ENCODE data around the gene TAF4. TPM values are rescaled to one million over a fixed set of nuclear protein-coding genes. Genes with fewer than 3 reads are reported as not detected.

TAF4 gene
- total and polyA plus RNA-seq, 2 of the 13 experiments (the other 11 are each of a cell fraction or from before 2014, with no cell fraction given), result 5.9 to 12.0 TPM

DNA sequence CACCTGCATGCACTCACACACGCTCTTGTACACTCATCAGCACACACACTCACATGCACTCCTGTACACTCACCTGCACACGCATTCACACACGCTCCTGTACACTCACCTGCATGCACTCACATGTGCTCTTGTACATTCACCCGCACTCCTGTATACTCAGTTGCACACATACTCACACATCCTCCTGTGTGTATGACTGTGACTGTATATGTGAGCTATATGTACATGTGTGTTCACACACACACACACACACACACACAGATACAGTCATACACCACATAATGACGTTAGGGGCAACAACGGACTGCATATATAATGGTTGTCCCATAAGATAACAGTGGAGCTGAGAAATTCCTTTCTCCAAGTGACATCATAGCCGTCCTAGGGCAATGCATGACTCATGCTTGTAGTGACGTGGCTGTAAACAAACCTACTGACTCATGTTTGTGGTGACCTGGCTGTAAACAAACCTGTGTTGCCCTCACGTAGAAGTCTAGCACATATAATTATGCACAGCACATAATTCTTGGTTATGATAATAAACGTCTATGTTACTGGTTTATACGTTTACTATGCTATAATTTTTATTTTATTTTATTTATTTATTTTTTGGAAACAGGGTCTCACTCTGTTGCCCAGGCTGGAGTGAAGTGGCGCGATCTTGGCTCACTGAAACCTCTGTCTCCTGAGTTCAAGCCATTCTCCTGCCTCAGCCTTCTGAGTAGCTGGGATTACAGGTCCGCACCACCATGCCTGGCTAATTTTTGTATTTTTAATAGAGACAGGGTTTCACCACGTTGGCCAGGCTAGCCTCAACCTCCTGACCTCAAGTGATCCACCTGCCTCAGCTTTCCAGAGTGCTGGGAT, 22.8 kb upstream of the TAF4 start (continued):
- peak; percentile 99 for TF ChIP-seq CREB1 (IDR thresholded peaks at IDR 0.05)
- TF ChIP-seq CREB1 (CRISPR knock-in tag; IDR thresholded peaks at IDR 0.05), result peak; percentile 96
- TF ChIP-seq ZNF674 (CRISPR knock-in tag; IDR thresholded peaks at IDR 0.05; ENCODE audit: low read depth), result no peak
- TF ChIP-seq CBX1 (IDR thresholded peaks at IDR 0.05; ENCODE audit: low read depth), result no peak
- TF ChIP-seq JUN (CRISPR knock-in tag; IDR thresholded peaks at IDR 0.05), result peak; percentile 85; the same call in 1 of the 2 replicates
- TF ChIP-seq ZNF17 (CRISPR knock-in tag; IDR thresholded peaks at IDR 0.05), result no peak
- no peak for TF ChIP-seq PRMT3 (CRISPR knock-in tag; IDR thresholded peaks at IDR 0.05; ENCODE audit: borderline replicate concordance, low read depth)
- no peak for TF ChIP-seq FOXM1 (CRISPR knock-in tag; IDR thresholded peaks at IDR 0.05)
- TF ChIP-seq, protein P1, sequence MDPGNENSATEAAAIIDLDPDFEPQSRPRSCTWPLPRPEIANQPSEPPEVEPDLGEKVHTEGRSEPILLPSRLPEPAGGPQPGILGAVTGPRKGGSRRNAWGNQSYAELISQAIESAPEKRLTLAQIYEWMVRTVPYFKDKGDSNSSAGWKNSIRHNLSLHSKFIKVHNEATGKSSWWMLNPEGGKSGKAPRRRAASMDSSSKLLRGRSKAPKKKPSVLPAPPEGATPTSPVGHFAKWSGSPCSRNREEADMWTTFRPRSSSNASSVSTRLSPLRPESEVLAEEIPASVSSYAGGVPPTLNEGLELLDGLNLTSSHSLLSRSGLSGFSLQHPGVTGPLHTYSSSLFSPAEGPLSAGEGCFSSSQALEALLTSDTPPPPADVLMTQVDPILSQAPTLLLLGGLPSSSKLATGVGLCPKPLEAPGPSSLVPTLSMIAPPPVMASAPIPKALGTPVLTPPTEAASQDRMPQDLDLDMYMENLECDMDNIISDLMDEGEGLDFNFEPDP (CRISPR knock-in tag; conservative IDR thresholded peaks at IDR 0.05), result no peak
- TF ChIP-seq NR1H2 (CRISPR knock-in tag; IDR thresholded peaks at IDR 0.05; ENCODE audit: borderline replicate concordance, low read depth), result no peak
- TF ChIP-seq, protein P2, sequence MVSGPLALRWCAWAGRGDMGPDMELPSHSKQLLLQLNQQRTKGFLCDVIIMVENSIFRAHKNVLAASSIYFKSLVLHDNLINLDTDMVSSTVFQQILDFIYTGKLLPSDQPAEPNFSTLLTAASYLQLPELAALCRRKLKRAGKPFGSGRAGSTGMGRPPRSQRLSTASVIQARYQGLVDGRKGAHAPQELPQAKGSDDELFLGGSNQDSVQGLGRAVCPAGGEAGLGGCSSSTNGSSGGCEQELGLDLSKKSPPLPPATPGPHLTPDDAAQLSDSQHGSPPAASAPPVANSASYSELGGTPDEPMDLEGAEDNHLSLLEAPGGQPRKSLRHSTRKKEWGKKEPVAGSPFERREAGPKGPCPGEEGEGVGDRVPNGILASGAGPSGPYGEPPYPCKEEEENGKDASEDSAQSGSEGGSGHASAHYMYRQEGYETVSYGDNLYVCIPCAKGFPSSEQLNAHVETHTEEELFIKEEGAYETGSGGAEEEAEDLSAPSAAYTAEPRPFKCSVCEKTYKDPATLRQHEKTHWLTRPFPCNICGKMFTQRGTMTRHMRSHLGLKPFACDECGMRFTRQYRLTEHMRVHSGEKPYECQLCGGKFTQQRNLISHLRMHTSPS (CRISPR knock-in tag; IDR thresholded peaks at IDR 0.05; ENCODE audit: low read depth), result no peak; the same call in 1 of the 2 replicates
- TF ChIP-seq HMG20A (CRISPR knock-in tag; IDR thresholded peaks at IDR 0.05; ENCODE audit: borderline replicate concordance), result no peak
- TF ChIP-seq TCF7 (IDR thresholded peaks at IDR 0.05; ENCODE audit: low read depth), result no peak
- TF ChIP-seq IRX3 (CRISPR knock-in tag; IDR thresholded peaks at IDR 0.05; ENCODE audit: borderline replicate concordance, low read depth), result no peak
- no peak for TF ChIP-seq ZNF781 (CRISPR knock-in tag; IDR thresholded peaks at IDR 0.05; ENCODE audit: borderline replicate concordance, not compliant biosample characterization)
- TF ChIP-seq ZNF782 (CRISPR knock-in tag; IDR thresholded peaks at IDR 0.05; ENCODE audit: borderline replicate concordance), result no peak
- TF ChIP-seq MED1 (CRISPR knock-in tag; IDR thresholded peaks at IDR 0.05), result peak; percentile 20; the same call in 1 of the 2 replicates
- no peak for TF ChIP-seq BRD4 (CRISPR knock-in tag; IDR thresholded peaks at IDR 0.05)
- TF ChIP-seq MYC (CRISPR knock-in tag; IDR thresholded peaks at IDR 0.05; ENCODE audit: borderline replicate concordance), result no peak
- peak; percentile 55; the same call in 1 of the 2 replicates for TF ChIP-seq GATAD2A (CRISPR knock-in tag; IDR thresholded peaks at IDR 0.05)

All from HepG2 (cell line).